Activated naive CD8-positive, alpha-beta T cell treated with anti-CD3 and anti-CD28 coated beads for 36 hours (primary cell): ENCODE results near the gene PAK6. TPM values are rescaled to one million over a fixed set of nuclear protein-coding genes. Genes with fewer than 3 reads are reported as not detected.

ENCODE experiments used
- DNase-seq: peaks from one replicate; pipeline ENCODE4 v3.0.0; 2021
- H3K27ac Mint-ChIP-seq: one replicate; pipeline ENCODE4 v1.8.0; 2022; ENCODE audit warnings: mild to moderate bottlenecking, moderate library complexity, mixed read lengths
- H3K27me3 Mint-ChIP-seq: one replicate; pipeline ENCODE4 v1.8.0; 2022; ENCODE audit warnings: mild to moderate bottlenecking, mixed read lengths
- H3K36me3 Mint-ChIP-seq: one replicate; pipeline ENCODE4 v1.8.0; 2021; ENCODE audit warnings: mild to moderate bottlenecking, mixed read lengths
- H3K4me1 Mint-ChIP-seq: one replicate; pipeline ENCODE4 v1.8.0; 2021; ENCODE audit warnings: mixed read lengths
- H3K4me3 Mint-ChIP-seq: one replicate; pipeline ENCODE4 v1.8.0; 2022; ENCODE audit warnings: mild to moderate bottlenecking, moderate library complexity, mixed read lengths
- H3K9me3 Mint-ChIP-seq: one replicate; pipeline ENCODE4 v1.8.0; 2022; ENCODE audit warnings: mixed read lengths
- total RNA-seq, 2 experiments: library from RNA; stranded (reverse); gene quantifications; one replicate each; pipeline ENCODE4 v1.2.3, GENCODE V29; 2021

PAK6 gene
- total RNA-seq, 2 experiments from 2014 or later: 0.18 to 0.35 TPM

GRCh38 chr15:40325188-40325587, 86.3 kb downstream of the PAK6 start:
- Mint-ChIP-seq H3K4me3 (peak overlapping the region; percentile 71), H3K4me1 (peaks cover 28% of the 10 kb centered on the region), H3K36me3 (peaks cover 12% of the 10 kb centered on the region), H3K9me3 (no peaks in the 10 kb centered on the region), H3K27ac (no peak overlapping the region), H3K27me3 (no peaks in the 10 kb centered on the region)
- no peak for DNase-seq

GRCh38 chr15:40325700-40326099, 86.8 kb downstream of the PAK6 start:
- Mint-ChIP-seq H3K36me3 (peaks cover 12% of the 10 kb centered on the region), H3K9me3 (no peaks in the 10 kb centered on the region), H3K4me1 (peaks cover 28% of the 10 kb centered on the region), H3K4me3 (no peak overlapping the region), H3K27me3 (no peaks in the 10 kb centered on the region), H3K27ac (no peak overlapping the region)
- no peak for DNase-seq

Other genes starting within 250 kb of the PAK6 start
- gene SRP14, start 199.9 kb upstream of the PAK6 start, total RNA-seq: 100 to 1,000 TPM; 161 to 169 TPM
- gene BMF, start 130.2 kb upstream of the PAK6 start, total RNA-seq: 1 to 10 TPM; 5.1 to 5.4 TPM
- 10 to 100 TPM; 62.3 to 70.6 TPM for gene BUB1B, start 78.0 kb upstream of the PAK6 start, total RNA-seq
- not detected for gene ANKRD63, start 44.0 kb downstream of the PAK6 start, total RNA-seq
- 10 to 100 TPM; 40.8 to 43.6 TPM for gene PLCB2, start 68.9 kb downstream of the PAK6 start, total RNA-seq
- 10 to 100 TPM; 13.5 to 15.5 TPM for gene INAFM2, start 84.6 kb downstream of the PAK6 start, total RNA-seq
- gene CCDC9B, start 101.9 kb downstream of the PAK6 start, total RNA-seq: under 1 TPM; 0.24 to 0.62 TPM
- gene PHGR1, start 112.0 kb downstream of the PAK6 start, total RNA-seq: not detected
- gene DISP2, start 119.2 kb downstream of the PAK6 start, total RNA-seq: under 1 TPM; 0.08 to 0.14 TPM
- gene KNSTRN, start 143.7 kb downstream of the PAK6 start, total RNA-seq: 10 to 100 TPM; 54.3 to 56.3 TPM
- 10 to 100 TPM; 64.9 to 68.6 TPM for gene IVD, start 166.7 kb downstream of the PAK6 start, total RNA-seq
- 10 to 100 TPM; 18.0 to 18.7 TPM for gene BAHD1, start 201.9 kb downstream of the PAK6 start, total RNA-seq
- gene CHST14, start 231.9 kb downstream of the PAK6 start, total RNA-seq: 1 to 10 TPM; 5.7 to 7.1 TPM